Mammary epithelial cell (primary cell): ENCODE results near the gene TAMM41.

ENCODE experiments used
- CTCF ChIP-seq, 2 donors: IDR thresholded peaks in 1 of 2; conservative IDR thresholded peaks in 1 of 2; 2 replicates each; pipeline ENCODE4 v1.5.1; 2011 to 2012; ENCODE audit warnings: inconsistent platforms in 2 of 2, low read length in 2 of 2, mild to moderate bottlenecking in 2 of 2, control low read depth in 1 of 2, low read depth in 1 of 2; ENCODE audit not compliant: insufficient read depth in 1 of 2; ENCODE audit errors: extremely low read depth in 1 of 2
- EZH2 ChIP-seq: IDR thresholded peaks from 2 replicates; pipeline ENCODE4 v1.6.1; 2012; ENCODE audit warnings: low read length, inconsistent platforms, borderline replicate concordance

GRCh38 chr3:11780341-11780740 lies 66.3 kb downstream of the TAMM41 start:
- no peak for TF ChIP-seq CTCF (conservative IDR thresholded peaks at IDR 0.05 in 1 of 2, IDR thresholded peaks at IDR 0.05 in 1 of 2; ENCODE audit: extremely low read depth in 1 of 2, insufficient read depth in 1 of 2, low read depth in 1 of 2, low read length in 2 of 2)
- no peak for TF ChIP-seq EZH2
